Ectodermal cell (in vitro differentiated cells): ENCODE results near the gene A2ML1.
A peak's percentile ranks its signal among the peaks of the same experiment; 100 is the strongest.
"Not testable (repeated sequence)": the region's sequence is repeated elsewhere in the genome, so short reads cannot be mapped to it uniquely, and the experiment has no call there.

ENCODE experiments used
- H3K27ac ChIP-seq: 2 replicates; pipeline ENCODE4 v1.7.0; 2013; ENCODE audit warnings: mild to moderate bottlenecking, low read depth, low read length; ENCODE audit not compliant: insufficient read depth, poor library complexity, severe bottlenecking
- H3K27me3 ChIP-seq: 2 replicates; pipeline ENCODE4 v1.7.0; 2013; ENCODE audit warnings: mild to moderate bottlenecking, low read length; ENCODE audit not compliant: insufficient read depth, control insufficient read depth, poor library complexity, severe bottlenecking
- H3K36me3 ChIP-seq: one replicate; pipeline ENCODE4 v1.7.0; 2013; ENCODE audit warnings: low read length; ENCODE audit not compliant: control insufficient read depth, insufficient read depth
- H3K4me1 ChIP-seq: one replicate; pipeline ENCODE4 v1.7.0; 2013; ENCODE audit warnings: low read length; ENCODE audit not compliant: control insufficient read depth, insufficient read depth
- H3K4me3 ChIP-seq: 2 replicates; pipeline ENCODE4 v1.7.0; 2013; ENCODE audit warnings: low read depth, low read length, control low read depth; ENCODE audit not compliant: insufficient read depth
- H3K9me3 ChIP-seq: 2 replicates; pipeline ENCODE4 v1.7.0; 2013; ENCODE audit warnings: mild to moderate bottlenecking, low read length, moderate library complexity; ENCODE audit not compliant: control insufficient read depth
- WGBS, 2 experiments: methylation state at CpG; one replicate each; pipeline ENCODE4 v1.1.7; 2013; ENCODE audit warnings: missing lambda C conversion rate in 2 of 2; 5-methylcytosine and 5-hydroxymethylcytosine counted together

A2ML1 gene

DNA sequence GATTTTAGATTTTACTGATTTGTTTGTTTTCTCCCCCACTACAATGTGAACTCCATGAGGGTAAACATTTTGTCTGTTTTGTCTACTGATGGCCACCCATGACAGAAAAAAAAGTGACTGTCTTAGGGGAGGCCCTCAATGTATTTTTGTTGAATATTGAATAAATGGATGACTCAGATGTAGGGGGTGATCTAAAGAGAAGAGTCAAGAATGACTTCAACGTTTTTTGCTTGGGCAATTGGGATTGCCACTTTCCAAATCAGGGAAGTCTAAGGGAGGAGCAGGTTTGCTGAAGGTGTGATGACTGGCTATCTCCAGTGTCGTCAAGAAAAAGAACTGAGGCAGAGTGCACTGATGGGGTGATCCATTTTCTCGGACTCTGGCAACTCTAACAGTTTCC, 81.2 kb downstream of the A2ML1 start:
- Histone ChIP-seq H3K4me3 (no peak overlapping the region), H3K9me3 (no peaks in the 10 kb centered on the region), H3K27ac (no peak overlapping the region), H3K27me3 (no peaks in the 10 kb centered on the region), H3K36me3 (no peaks in the 10 kb centered on the region), H3K4me1 (no peaks in the 10 kb centered on the region)
- 93 to 96% methylated on average over 3 of the region's 3 CpGs for WGBS, 2 experiments

DNA sequence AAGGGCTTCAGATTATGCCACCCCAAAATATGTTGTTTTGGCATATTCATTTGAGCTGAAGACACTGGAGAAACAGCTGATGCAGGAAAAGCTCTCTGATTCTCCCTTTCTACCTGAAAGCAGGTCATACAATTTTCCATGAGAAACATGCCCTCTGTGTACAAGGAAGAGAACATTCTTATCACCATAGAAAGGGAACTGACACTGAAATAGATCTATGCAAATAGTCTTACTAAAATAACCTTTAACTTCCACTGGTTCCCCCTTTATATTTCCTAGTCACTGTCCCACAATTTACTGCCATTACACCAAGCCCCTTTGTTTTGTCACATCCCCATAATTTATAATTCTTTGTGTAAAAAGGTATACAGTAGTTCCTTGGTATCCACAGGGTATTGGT, 82.2 kb downstream of the A2ML1 start:
- Histone ChIP-seq H3K27ac (no peak overlapping the region), H3K27me3 (no peaks in the 10 kb centered on the region), H3K4me3 (no peak overlapping the region), H3K4me1 (no peaks in the 10 kb centered on the region), H3K9me3 (no peaks in the 10 kb centered on the region), H3K36me3 (no peaks in the 10 kb centered on the region)

- Histone ChIP-seq H3K4me1 (no peaks in the 10 kb centered on the region), H3K27ac (no peak overlapping the region), H3K27me3 (no peaks in the 10 kb centered on the region), H3K9me3 (no peaks in the 10 kb centered on the region), H3K36me3 (no peaks in the 10 kb centered on the region), H3K4me3 (no peak overlapping the region)
- WGBS, 2 experiments, result 84 to 86% methylated on average over 10 of the region's 10 CpGs
These were observed 83.1 kb downstream of the A2ML1 start for GRCh38 chr12:8905546-8905945.

GRCh38 chr12:8906266-8907180, 84.1 kb downstream of the A2ML1 start:
- no peaks in the 10 kb centered on the region for H3K27me3 ChIP-seq
- peaks cover 1% of the 10 kb centered on the region for H3K4me1 ChIP-seq
- H3K27ac ChIP-seq, result no peak overlapping the region
- 71 to 72% methylated on average over 16 of the region's 16 CpGs for WGBS, 2 experiments
- no peaks in the 10 kb centered on the region for H3K9me3 ChIP-seq
- H3K4me3 ChIP-seq, result no peak overlapping the region
- no peaks in the 10 kb centered on the region for H3K36me3 ChIP-seq

DNA sequence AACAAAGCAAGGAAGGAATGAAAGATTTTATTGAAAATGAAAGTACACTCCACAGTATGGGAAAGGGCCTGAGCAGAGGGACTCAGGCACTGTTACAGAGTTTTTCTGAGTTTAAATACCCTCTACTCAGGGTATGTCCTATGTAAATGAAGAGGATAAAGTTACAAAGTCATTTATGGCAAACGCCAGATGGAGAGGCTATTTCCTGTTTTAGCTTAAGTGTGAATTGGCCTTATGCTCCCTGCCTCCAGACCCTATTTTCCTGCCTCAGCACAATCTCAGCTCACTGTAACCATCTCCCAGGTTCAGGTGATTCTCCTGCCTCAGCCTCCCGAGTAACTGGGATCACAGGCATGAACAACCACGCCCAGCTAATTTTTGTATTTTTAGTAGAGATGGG, 85.1 kb downstream of the A2ML1 start:
- H3K4me3 ChIP-seq, result no peak overlapping the region
- peaks cover 10% of the 10 kb centered on the region for H3K4me1 ChIP-seq
- 78 to 96% methylated on average over 3 of the region's 3 CpGs for WGBS, 2 experiments
- H3K27ac ChIP-seq, result no peak overlapping the region
- H3K36me3 ChIP-seq, result no peaks in the 10 kb centered on the region
- no peaks in the 10 kb centered on the region for H3K27me3 ChIP-seq
- H3K9me3 ChIP-seq, result no peaks in the 10 kb centered on the region

GRCh38 chr12:8909752-8910151, 87.3 kb downstream of the A2ML1 start:
- Histone ChIP-seq H3K27me3 (no peaks in the 10 kb centered on the region), H3K27ac (no peak overlapping the region), H3K9me3 (no peaks in the 10 kb centered on the region), H3K36me3 (no peaks in the 10 kb centered on the region), H3K4me1 (peaks cover 17% of the 10 kb centered on the region), H3K4me3 (no peak overlapping the region)
- WGBS, 2 experiments, result 89% methylated on average over 4 to 5 of the region's 5 CpGs

GRCh38 chr12:8911606-8912268, 89.3 kb downstream of the A2ML1 start:
- Histone ChIP-seq H3K27ac (no peak overlapping the region), H3K27me3 (no peaks in the 10 kb centered on the region), H3K4me1 (peaks cover 21% of the 10 kb centered on the region), H3K36me3 (no peaks in the 10 kb centered on the region), H3K9me3 (no peaks in the 10 kb centered on the region), H3K4me3 (no peak overlapping the region)
- 10 to 15% methylated on average over 3 of the region's 3 CpGs for WGBS, 2 experiments

- Histone ChIP-seq H3K4me1 (peaks cover 21% of the 10 kb centered on the region), H3K27ac (peak overlapping the region; percentile 93), H3K4me3 (peak overlapping the region; percentile 56), H3K36me3 (no peaks in the 10 kb centered on the region), H3K9me3 (no peaks in the 10 kb centered on the region), H3K27me3 (no peaks in the 10 kb centered on the region)
- 12 to 13% methylated on average over 8 to 9 of the region's 9 CpGs for WGBS, 2 experiments
These were observed 90.5 kb downstream of the A2ML1 start for GRCh38 chr12:8912914-8913313.

- Histone ChIP-seq H3K27me3 (no peaks in the 10 kb centered on the region), H3K4me3 (peak overlapping the region; percentile 56), H3K36me3 (peaks cover 3% of the 10 kb centered on the region), H3K27ac (peak overlapping the region; percentile 93), H3K9me3 (no peaks in the 10 kb centered on the region), H3K4me1 (peaks cover 21% of the 10 kb centered on the region)
- WGBS, 2 experiments, result 2% methylated on average over 6 of the region's 6 CpGs
These were observed 91.2 kb downstream of the A2ML1 start for GRCh38 chr12:8913702-8914032.

DNA sequence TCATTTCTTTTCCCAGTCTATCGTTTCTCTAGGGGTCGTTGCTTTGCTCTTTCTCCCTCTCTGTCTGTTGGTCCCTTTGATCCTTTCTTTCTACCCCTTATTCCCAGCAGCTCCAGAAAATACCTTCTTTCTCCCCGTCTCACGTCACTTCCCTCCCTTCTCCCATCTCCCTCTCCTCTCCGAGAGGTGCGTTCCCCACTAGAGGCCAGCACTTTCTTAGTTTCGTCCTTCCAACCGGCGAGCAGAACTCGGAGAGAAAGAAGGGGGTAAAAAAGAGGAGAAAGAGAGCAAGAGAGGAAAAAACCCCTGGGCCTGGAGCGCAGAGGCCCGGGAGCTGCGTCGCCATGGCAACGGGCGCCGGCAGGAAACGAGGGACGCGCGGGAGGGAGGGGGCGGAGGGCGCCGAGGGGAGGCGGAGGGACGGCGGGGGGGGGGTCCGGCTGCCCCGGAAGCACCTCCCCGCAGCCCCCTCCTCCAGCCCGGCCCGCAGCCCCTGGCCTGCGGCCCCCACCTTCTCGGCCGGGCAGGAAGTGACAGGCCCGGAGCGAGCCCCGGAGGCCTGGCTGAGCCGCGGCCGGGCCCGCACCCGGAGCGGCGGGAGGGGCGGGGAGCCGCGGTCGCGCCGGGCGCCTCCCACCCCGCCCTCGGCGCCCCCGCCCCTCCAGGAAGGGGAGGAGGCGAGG, 91.8 kb downstream of the A2ML1 start, which contains the start of gene PHC1:
Gene PHC1 (plus strand): TSS at position 477 of the 683 bp plus-strand sequence. CDS start 3,169 bp downstream, outside the sequence.
- not testable (repeated sequence) for H3K27me3 ChIP-seq, H3K9me3 ChIP-seq, H3K36me3 ChIP-seq
- Histone ChIP-seq H3K27ac (peak within 1 kb of the TSS; percentile 93), H3K4me3 (peak within 1 kb of the TSS; percentile 56), H3K4me1 (peaks cover 21% of the 10 kb centered on the region)
- WGBS, 2 experiments, result 0 to 2% methylated on average over 25 to 29 of the region's 57 CpGs
